ENCODE measurements around the gene HLA-DPB1. TPM values are rescaled to one million over a fixed set of nuclear protein-coding genes. Genes with fewer than 3 reads are reported as not detected.
"Not testable (repeated sequence)": the region's sequence is repeated elsewhere in the genome, so short reads cannot be mapped to it uniquely, and the experiment has no call there.

The HLA-DPB1 gene
- total RNA-seq, 1 donor from 2014 or later, result 174 TPM

DNA sequence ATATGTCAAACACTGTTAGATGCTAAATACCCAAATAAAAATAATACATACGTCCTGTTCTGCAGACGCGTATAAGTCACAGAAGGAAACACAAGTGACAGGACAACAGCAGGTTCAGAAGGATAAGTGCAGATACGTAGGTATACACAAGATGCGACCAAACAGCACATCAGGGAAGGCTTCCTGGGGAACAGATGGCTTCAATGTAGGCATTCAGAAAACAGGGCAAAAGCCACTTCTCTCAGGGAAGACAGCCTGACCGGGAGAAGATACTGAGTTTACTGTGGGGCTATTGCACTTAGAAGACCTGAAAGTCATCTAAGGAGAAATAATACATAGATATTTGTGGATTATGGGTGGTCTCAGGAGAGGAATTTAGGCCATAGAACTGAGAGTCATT, 4.2 kb upstream of the HLA-DPB1 start:
- DNase-seq (ENCODE audit: low spot score), result no peak

DNA sequence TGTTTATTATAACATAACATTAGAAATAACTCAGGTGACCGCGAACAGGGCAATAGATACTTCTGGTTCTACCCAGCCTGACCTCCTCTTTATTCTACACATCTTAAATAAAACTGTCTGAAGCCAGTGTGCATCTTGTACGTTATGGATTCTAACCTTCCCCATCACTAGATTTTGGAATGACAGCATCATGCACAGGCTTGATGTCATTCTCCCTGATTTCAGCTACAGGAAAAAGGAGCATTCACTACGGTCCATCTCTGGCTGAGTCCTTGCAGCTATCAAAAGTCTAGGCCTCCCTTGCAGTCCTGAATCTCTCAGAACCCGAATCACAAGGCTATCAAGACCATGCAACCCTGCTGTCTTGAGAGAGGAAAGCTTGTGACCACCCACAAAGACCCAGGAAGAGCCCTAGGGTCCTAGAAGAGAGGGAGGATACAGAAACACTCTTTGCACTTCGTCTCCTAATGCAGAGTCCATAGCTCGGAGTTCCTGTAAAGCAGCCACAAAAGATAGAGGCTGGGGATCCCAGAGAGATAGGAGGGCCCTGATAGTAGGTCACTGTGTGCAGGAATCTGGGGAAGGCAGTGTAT, 3.2 kb upstream of the HLA-DPB1 start:
- no peak for DNase-seq (ENCODE audit: low spot score)

DNA sequence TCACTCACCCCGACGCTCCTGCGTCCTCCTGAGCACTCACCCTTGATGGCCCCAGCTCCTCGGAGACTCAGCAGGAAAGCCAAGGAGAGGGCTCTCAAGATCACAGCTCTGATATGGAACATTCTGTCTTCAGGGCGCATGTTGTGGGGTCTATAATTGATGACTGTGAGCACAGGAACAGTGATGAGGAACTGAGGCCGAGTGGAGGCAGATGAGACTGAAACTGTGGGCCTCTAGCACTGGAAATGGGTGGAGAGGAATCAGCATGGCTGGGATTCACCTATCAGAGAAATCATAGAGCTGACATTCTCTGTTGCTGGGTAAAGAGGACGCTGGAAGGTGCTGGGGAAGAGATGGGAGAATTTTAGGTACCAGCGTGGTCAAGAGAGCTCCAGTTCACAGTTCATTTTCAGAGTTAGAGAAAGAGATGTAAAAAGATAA, 2.3 kb upstream of the HLA-DPB1 start, which contains the start of gene HLA-DPA1:
TSS of gene HLA-DPA1 (minus strand) at position 219 of the 441 bp plus-strand sequence.
- peak; percentile 42 for DNase-seq (ENCODE audit: low spot score)

DNA sequence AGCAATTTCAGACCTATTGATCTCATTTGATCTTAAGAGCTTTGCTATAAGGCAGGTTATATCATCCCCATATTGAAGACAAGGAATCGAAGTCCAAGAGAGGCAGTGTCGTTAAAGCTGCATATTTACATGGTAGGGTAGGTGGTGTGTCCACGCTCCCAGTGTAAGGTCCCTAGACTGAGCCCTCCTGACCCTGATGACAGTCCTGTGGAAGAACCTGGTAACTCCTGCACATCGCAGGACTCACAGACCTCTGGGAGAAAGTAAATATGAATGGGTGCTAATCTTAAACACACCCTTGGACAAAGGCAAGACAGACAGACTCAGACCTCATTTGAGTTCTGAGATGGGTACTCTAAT, 602 bp upstream of the HLA-DPB1 start:
- DNase-seq (ENCODE audit: low spot score), result no peak

DNA sequence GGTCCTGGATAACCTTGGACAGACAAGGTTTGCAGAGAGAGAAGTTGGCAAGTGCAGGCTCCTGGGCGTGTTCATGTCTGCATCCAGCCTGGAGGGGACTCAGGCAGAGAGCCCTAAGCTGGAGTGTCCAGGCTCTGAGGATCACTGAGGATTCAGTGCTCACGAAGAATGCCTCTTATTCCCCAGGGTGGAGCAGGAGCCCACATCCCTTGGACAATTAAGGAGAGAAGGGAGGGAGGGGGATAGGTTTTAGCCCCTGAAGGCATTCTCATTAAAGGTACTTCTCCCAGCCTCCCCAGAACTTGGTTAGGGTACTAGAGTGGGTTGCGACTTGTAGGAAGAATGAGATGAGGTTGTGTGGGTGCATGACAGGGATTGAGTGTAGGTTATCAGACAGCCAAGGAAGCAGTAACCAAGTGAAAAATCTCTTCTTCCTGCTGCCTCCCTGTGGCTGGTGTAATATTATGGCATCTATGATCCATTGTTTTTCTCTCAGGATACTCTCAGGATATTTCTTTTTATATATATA, 680 bp downstream of the HLA-DPB1 start:
- no peak for DNase-seq (ENCODE audit: low spot score)

DNA sequence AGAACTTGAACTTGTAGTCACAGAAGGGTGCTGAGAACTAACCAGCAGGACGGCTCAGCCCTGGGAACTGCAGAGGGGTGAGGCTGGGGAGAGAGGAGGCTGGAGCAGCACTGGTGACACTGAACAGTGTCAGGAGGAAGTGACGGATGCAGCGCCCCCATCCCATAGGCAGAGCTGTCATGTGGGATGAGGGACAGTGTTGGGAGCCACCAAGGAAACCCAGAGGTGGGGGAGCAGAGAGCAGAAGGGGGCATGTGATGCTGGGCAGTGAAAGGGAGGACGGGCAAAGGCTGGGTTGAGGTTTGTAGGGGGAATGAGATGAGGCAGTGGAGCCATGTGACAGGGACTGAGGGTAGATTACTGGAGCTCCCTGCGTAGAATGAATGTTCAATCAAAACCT, 2.1 kb downstream of the HLA-DPB1 start:
- no peak for DNase-seq (ENCODE audit: low spot score)

DNA sequence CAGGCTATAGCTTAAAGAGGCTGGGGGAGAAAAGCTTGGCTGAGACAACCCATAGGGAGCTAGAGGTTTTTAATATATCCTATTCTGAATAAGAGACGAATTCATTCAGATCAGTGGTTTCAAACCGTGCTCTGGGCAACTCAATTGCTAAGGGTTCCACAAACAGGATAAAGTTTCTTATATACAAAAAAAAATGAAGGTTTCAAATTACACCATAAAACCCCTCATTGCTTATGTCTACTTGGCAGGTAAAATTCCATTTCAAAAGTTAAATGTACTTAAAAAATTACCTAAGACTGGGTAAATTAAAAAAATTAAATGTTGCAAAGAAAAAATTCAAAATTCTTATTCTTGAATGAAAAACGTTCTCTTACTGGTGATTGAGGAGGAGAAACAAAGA, 2.7 kb downstream of the HLA-DPB1 start:
- DNase-seq (ENCODE audit: low spot score), result no peak

DNA sequence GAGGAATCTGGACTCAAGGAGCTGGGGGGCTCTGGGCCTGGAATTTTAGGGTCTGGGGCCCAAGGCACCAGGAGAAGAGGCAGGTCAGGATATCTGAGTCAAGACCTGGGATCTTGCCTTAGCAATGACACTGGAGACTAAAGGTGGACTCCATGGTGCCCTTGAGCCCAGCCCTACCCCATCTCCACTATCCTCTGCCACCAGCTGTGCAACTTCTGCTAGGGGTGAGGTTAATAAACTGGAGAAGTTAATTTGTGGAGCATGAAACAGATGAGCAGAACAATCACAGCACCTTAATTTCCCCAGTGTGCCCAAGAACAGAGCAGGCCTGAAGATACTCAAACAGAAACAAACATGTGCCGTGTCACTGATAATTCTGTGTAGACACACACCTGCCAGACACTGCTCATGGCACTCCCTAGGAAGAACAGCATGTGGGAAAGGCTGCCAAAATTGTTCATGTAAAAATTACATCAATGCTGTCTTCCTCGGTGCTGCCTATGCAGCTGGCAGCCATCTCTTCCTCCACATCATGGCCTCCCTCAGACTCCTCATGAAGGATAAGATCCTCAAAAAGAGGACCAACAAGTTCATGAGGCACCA, 3.2 kb downstream of the HLA-DPB1 start:
- DNase-seq (ENCODE audit: low spot score), result no peak

DNA sequence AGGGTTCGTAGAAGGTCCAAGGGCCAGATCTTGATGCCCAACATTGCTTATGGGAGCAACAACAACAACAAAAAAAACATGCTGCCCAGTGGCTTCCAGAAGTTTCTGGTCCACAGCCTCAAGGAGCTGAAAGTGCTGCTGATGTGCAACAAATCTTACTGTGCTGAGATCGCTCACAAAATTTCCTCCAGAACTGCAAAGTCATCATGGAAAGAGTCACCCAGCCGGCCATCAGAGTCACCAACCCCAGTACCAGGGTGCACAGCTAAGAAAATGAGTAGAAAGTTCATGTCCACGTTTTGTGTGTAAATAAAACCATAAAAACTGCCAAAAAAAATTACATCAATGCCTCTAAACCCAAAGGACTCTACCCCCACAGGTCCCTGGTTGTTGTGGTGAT, 3.8 kb downstream of the HLA-DPB1 start:
- no peak for DNase-seq (ENCODE audit: low spot score)

DNA sequence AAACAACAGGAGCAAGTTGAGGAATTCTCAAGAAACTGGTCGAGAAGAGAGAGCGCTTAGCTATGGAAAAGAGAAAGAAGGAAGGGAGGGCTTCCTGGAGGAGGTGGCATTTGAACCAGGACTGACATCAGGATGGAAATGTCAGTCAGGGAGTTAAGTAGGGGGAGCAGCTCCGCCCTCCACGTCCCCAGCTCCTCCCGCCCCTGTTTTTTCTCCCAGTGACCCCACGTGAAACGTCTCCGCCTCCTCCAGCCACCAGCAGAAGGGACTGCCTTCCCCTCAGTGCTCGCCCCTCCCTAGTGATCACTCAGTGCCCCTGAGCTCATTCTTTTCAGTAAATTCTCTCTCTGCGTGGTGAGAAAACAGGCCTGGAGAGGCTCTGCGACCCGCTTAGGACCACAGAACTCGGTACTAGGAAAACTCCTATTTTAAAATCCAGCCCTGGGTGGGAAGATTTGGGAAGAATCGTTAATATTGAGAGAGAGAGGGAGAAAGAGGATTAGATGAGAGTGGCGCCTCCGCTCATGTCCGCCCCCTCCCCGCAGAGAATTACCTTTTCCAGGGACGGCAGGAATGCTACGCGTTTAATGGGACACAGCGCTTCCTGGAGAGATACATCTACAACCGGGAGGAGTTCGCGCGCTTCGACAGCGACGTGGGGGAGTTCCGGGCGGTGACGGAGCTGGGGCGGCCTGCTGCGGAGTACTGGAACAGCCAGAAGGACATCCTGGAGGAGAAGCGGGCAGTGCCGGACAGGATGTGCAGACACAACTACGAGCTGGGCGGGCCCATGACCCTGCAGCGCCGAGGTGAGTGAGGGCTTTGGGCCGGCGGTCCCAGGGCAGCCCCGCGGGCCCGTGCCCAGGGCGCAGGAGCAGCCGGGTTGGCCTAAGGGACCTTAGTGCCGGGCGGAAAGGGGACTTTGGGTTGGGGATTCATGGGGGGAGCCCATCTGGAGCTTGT, 4.6 kb downstream of the HLA-DPB1 start:
- peak; percentile 38 for DNase-seq (ENCODE audit: low spot score)

DNA sequence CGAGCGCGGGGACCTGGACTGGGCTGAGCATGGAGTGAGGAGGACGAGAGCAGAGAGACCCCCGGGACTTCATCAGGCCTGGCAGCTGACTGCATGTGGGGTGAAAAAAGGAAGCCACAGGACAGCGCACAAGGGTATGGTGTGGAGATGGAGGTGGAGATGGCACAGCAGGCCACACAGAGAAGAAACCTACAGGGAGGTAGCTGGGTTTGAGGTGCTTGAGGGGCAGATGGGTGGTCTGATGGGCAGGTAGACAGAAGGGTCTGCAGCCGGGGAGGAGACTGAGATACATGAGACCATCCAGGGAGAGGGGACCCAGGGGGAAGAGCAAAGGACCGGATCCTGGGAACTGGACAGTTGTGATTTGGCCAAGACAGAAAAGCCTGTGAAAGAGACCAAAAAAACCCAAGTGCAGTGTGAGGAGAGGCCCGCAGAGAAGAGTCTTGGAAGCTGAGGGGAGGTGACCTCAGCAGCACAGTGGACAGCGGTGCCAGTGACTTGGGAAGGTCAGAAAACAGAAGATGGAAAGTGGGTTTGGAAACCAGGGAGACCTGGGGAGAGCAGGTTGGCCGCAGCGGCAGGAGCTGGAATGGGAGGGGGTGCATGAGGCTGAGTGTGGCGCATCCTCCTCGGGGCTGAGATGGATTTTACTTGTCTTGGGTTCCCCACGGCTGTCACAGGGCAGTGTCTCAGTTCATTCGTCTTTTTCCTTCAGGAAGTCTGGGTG, 5.5 kb downstream of the HLA-DPB1 start:
- DNase-seq (ENCODE audit: low spot score), result no peak

DNA sequence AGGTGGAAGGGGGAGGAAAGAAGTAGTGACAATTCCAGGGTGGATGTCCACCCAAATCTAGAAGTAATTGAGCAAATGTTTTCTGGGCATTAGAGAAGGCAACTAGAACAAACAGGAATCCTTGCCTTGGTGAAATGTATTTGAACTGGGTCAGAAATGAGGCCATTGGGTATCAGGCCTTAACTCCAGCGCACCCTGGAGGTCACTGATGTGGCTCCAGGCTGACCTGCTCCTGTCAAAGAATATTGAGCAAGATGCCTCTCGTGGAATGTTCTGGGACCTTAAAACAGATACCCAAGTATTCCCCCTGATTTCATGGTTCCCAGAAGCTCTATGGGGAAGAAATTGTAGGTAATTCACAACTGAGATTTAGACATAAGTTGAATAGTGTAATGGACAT, 6.9 kb downstream of the HLA-DPB1 start:
- no peak for DNase-seq (ENCODE audit: low spot score)

DNA sequence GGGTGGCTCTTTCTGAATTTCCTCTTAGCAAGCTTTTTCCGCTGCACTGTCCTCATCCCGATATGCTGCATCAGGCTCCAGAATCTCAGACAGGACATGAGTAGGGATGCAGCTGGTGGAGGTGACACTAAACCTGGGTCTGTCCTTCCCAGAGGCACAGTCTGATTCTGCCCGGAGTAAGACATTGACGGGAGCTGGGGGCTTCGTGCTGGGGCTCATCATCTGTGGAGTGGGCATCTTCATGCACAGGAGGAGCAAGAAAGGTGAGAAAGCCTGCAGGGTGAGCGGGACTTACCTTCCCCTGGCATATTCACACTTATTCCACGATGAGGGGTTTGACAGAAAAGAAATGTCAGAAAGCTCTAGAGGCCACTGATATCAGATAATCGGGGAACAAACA, 9.8 kb downstream of the HLA-DPB1 start:
- no peak for DNase-seq (ENCODE audit: low spot score)

DNA sequence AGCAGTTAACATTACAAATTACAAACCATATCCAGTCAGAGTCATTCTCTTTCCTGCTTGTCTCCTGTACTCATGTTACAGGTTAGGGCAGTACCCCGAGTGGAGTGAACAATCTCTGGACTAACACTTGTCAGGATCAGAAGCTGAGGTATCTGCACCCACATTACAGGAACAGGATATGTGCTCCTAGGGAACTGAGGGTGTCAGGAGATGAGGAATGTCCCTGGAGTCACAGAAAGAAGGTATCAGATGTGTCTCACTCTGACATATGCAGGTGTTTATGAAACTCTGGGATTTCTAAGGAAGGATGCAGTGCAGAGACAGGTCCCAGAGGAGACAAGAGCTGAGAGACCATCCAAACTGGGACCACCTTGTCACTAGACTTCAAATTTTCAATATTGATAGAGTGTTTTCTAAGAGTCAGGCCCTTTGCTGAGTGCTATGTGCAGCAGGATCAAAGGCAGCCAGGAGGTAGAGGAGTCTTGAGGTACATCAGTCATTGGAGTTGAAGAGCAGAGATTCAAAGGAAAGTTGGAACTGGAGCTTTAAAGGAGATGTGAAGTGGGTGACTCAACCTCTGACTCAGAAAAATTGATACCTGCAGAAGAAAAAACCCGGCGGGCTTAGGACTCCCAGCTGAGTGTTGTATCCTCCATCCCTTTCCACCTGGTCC, 12.6 kb downstream of the HLA-DPB1 start:
- DNase-seq (ENCODE audit: low spot score), result no peak

DNA sequence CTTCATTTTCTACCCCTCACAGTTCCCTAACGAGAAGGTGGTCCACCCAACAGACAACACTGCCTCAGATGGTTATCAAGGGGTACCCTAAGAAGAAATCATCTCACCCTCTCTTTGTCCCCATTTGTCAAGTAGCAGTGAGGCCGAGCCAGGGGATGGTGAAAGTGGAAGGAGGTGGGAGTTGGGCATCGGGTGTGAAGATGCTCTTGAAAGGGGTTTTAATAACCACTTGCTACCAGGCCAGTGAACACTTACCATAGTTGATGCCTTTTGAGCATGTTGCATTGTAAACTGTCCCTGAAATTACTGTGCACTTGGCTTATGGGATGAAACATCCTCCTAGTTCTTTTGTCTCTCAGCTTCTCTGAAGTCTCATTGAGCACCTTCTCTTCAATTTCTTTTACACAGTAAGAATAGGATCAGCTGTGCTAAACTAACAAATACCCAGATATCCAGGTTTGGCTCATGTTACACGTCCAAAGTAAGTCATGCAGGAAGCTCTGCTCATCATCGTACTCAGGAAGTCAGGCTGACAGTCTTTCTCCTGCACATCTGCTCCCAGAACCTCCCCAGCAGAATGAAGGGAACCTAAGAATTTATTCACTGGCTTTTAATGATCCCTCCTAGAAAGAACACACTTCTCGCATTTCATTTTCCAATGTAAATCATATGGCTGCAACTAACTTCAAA, 13.3 kb downstream of the HLA-DPB1 start:
- no peak for DNase-seq (ENCODE audit: low spot score)

DNA sequence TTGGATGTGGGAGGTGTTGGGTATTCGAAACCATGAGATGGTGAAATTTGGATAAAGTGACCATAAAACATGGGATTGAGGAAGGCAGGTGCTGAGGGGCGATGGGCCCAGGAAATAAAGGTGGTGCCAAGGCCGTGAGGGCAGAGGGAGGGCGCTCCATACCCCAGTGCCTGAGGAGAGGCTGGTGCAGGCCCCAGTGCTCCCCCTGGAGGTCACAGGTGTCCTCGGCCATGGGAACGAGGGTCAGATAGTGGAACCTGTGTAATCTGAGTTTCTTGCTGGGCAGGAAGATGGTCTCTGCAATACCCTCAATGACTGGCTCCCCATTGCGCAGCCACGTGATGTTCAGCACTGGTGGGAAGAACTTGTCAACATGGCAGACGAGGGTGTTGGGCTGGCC, 16.2 kb downstream of the HLA-DPB1 start:
- no peak for DNase-seq (ENCODE audit: low spot score)

DNA sequence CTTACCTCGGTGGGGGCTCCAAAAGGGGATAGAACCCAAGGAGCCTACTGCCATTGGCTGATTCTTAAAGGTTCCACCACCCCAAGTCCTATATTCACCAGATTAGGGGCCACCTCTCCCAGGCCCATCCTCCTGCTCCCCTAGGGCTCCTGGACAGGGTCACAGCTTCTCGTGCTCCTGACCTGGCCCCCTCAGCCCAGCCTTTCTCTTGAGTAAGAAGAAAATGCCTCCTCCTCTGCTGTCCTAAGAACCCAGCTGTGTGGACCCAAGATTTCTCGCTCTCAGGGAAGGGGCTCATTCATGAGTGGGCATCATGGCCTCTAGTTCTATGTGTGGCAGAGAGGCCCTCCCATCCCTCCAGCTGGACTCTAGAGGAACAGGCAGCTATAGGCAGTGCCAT, 16.6 kb downstream of the HLA-DPB1 start:
- DNase-seq (ENCODE audit: low spot score), result no peak

DNA sequence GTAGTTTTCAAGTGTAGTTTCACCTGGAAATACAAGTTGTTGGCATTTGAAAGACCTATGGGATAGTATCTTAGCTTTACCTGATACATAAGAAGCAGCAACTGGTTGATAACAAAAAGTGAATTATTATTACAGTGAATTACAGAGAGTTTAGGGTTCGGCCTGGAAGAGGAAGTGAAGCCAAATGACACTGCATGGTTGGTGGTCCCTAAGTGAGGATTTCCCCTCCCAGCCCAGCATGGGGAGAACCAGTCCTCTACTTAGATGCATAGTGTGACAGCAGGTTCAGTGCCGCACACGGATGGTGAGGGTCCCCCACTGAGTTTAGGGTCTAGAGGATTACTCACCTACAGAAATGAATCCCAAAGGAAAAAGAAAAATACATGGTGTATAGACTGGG, 18.1 kb downstream of the HLA-DPB1 start:
- DNase-seq (ENCODE audit: low spot score), result no peak

DNA sequence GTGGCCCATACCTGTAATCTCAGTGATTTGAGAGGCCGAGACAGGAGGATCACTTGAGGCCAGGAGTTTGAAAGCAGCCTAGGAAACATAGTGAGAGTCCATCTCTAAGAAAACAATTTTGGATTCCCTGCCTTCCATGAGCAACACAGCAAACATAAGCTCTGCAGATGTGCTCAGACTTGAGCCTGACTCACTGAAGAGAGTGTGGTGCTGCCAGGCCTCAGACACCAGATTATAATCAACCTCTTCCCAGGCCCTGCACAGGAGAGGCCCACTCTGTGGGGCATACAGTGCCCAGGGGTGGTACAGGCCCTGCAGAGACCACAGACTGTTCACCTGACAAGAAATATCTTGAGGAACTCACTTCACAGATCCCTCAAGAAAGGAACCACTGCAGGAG, 19.9 kb downstream of the HLA-DPB1 start:
- no peak for DNase-seq (ENCODE audit: low spot score)

DNA sequence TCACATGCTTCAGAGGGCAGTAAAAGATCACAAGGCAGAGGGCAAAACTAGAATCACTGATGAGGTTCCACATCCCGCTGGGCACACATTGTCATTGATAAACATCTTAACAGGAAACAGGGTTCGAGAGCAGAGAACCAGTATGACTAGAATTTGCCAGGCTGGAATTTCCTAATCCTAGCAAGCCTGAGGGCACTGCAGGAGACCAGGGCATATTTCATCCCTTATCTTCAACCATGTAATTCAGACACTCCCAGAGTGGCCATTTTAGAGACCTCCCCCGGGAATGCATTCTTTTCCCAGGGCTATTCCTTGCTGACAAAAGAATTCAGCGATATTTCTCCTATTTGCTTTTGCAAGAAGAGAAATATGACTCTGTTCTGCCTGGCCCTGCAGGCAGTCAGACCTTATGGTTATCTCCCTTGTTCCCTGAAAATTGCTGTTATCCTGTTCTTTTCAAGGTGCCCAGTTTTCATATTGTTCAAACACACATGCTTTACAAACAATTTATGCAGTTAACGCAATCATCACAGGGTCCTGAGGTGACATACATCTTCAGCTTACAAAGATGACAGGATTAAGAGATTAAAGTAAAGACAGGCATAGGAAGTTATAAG, 25.4 kb downstream of the HLA-DPB1 start:
- DNase-seq (ENCODE audit: low spot score), result not testable (repeated sequence)
